ENCODE results near the gene DHRSX.
"Not testable (repeated sequence)": the region's sequence is repeated elsewhere in the genome, so short reads cannot be mapped to it uniquely, and the experiment has no call there.

DNA sequence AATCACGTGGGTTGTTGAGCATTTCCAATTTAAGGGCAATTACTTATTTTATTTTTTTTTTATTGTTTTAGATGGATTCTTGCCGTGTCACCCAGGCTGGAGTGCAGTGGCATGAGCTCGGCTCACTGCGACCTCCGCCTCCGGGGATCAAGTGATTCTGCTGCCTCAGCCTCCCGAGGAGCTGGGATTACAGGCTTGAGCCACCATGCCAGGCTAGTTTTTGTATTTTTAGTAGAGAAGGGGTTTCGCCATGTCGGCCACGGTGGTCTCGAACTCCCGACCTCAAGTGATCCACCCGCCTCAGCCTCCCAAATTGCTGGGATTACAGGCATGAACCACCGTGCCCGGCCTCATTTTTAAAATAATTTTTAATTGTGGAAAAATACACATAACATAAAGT lies 111.0 kb downstream of the DHRSX start:
- TF ChIP-seq, protein P1, sequence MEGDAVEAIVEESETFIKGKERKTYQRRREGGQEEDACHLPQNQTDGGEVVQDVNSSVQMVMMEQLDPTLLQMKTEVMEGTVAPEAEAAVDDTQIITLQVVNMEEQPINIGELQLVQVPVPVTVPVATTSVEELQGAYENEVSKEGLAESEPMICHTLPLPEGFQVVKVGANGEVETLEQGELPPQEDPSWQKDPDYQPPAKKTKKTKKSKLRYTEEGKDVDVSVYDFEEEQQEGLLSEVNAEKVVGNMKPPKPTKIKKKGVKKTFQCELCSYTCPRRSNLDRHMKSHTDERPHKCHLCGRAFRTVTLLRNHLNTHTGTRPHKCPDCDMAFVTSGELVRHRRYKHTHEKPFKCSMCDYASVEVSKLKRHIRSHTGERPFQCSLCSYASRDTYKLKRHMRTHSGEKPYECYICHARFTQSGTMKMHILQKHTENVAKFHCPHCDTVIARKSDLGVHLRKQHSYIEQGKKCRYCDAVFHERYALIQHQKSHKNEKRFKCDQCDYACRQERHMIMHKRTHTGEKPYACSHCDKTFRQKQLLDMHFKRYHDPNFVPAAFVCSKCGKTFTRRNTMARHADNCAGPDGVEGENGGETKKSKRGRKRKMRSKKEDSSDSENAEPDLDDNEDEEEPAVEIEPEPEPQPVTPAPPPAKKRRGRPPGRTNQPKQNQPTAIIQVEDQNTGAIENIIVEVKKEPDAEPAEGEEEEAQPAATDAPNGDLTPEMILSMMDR (IDR thresholded peaks at IDR 0.05; ENCODE audit: poor library complexity, severe bottlenecking): not testable (repeated sequence)
- TF ChIP-seq EP300 (conservative IDR thresholded peaks at IDR 0.05; ENCODE audit: poor library complexity, severe bottlenecking): not testable (repeated sequence)

All from neural cell (in vitro differentiated cells).